ENCODE results near the gene TMEM207. TPM values are rescaled to one million over a fixed set of nuclear protein-coding genes. Genes with fewer than 3 reads are reported as not detected.

TMEM207 gene
- total RNA-seq (not detected), polyA plus RNA-seq (not detected)

DNA sequence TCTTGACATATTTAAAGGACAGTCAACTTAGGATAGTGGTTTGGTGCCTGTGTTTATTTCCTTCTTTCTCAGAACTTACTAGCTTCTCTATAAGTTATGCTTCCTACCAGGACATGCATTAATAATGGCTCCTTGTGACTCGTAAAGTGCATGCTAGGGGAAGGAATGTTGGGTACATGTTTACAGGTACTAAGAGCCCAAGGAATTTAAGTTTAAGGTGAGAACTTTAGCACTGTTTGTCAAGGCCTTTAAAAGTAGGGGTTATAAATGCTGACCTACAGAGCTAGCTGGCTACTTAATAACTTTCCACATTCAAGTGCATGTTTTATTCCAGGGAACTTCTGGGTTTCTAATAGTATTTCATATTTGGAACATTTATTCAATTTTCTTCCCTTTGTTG, at the start of gene TMEM207:
TMEM207 (minus strand) TSS at position 101 of the 400 bp plus-strand sequence; CDS start at position 9, 92 bp downstream.
- no peak for DNase-seq (ENCODE audit: extremely low spot score)
- Histone ChIP-seq H3K4me3 (ENCODE audit: low read depth, low read length) (no peak within 1 kb of the TSS), H3K27ac (ENCODE audit: low read depth) (no peak within 1 kb of the TSS), H3K36me3 (ENCODE audit: insufficient read depth) (no peaks in the 10 kb centered on the region), H3K4me1 (ENCODE audit: insufficient read depth) (no peaks in the 10 kb centered on the region)
- 67% methylated on average over 1 of the region's 1 CpG for WGBS

DNA sequence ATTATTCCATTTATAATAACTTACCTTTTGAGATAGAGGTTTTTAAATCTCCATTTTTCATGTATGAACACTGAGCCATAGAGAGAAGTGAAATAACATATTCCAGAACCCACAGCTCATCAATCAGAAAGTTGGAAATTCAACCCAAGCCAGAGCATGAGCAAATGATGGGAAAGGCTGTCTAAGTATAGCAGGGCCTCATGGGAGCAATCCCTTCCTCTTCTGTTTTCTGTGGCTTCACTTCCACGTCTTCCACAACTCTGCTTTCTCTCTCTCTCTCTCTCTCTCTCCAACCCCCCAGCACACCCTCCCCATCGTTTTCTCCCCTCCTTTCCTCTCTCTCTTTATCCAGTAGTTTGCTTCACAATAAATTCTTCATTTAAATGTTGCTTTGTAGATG, 49.4 kb upstream of the TMEM207 start:
- Histone ChIP-seq H3K4me3 (ENCODE audit: low read depth, low read length) (no peak overlapping the region), H3K27ac (ENCODE audit: low read depth) (no peak overlapping the region), H3K36me3 (ENCODE audit: insufficient read depth) (no peaks in the 10 kb centered on the region), H3K4me1 (ENCODE audit: insufficient read depth) (peaks cover 1% of the 10 kb centered on the region)
- 19% methylated on average over 2 of the region's 2 CpGs for WGBS
- no peak for DNase-seq (ENCODE audit: extremely low spot score)

DNA sequence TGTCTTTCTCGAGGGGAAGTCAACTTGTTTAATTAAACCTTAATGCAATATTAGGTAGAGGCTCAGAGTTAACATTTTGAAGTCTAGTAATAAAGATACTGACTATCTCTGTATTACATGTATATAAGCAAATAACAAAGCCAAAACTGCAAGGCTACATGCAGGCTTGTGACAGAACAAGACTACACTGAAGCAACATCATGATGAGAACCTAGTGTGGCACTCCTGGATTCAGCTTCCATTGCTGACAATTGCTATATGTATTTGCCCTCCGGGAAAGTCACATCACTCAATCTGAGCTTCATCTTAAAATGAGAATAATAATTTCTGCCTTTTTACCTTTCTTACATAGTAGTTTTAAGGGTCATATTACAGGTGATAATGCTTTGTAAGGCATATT, 48.6 kb upstream of the TMEM207 start:
- Histone ChIP-seq H3K4me3 (ENCODE audit: low read depth, low read length) (no peak overlapping the region), H3K36me3 (ENCODE audit: insufficient read depth) (no peaks in the 10 kb centered on the region), H3K27ac (ENCODE audit: low read depth) (no peak overlapping the region), H3K4me1 (ENCODE audit: insufficient read depth) (peaks cover 1% of the 10 kb centered on the region)
- no peak for DNase-seq (ENCODE audit: extremely low spot score)
- WGBS = 72% methylated on average over 2 of the region's 2 CpGs

DNA sequence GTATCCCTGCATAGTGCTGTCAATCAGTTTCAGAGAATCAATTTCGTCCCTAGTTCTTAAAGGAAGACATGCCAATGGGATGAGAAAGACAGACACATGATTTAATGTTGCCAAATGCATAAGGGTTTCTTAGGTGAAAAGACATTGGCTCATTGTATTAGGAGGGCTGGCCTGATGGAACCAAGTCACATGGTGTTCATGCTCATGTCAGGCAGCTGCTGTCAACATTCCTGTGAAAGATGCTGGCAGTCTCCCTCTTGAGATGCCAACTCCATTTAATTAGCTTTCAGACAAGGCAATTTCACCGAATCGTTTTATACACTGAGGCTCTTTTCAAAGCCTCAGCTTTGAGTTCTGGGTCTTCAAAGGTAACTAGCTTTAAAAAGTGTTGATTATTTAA, 48.1 kb upstream of the TMEM207 start:
- WGBS = 77% methylated on average over 3 of the region's 3 CpGs
- H3K4me1 ChIP-seq (ENCODE audit: insufficient read depth) = peaks cover 1% of the 10 kb centered on the region
- no peak for DNase-seq (ENCODE audit: extremely low spot score)
- no peak overlapping the region for H3K27ac ChIP-seq (ENCODE audit: low read depth)
- H3K4me3 ChIP-seq (ENCODE audit: low read depth, low read length) = no peak overlapping the region
- no peaks in the 10 kb centered on the region for H3K36me3 ChIP-seq (ENCODE audit: insufficient read depth)

GRCh38 chr3:190496859-190497258, 47.2 kb upstream of the TMEM207 start:
- H3K4me3 ChIP-seq (ENCODE audit: low read depth, low read length) = no peak overlapping the region
- H3K27ac ChIP-seq (ENCODE audit: low read depth) = no peak overlapping the region
- 20% methylated on average over 1 of the region's 1 CpG for whole genome bisulfite sequencing
- peaks cover 1% of the 10 kb centered on the region for H3K4me1 ChIP-seq (ENCODE audit: insufficient read depth)
- DNase-seq (ENCODE audit: extremely low spot score) = no peak
- H3K36me3 ChIP-seq (ENCODE audit: insufficient read depth) = no peaks in the 10 kb centered on the region

DNA sequence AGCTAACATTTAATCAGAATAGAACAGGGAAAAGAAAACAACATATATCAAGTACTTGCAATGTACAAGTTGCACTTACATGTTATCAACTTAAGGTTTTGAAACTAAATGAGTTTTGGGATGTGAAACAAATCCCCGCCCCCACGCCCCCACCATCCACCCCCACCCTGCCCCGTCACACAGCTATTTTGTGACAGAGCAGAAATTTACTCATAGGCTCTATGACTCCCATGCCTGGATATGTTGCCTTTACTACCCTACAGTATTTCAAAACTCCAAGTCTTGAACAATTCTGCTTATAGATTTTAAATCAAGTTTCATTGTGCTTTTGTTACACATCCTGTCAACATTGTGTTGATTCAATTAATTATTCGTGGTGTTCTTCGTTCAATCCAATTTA, 46.1 kb upstream of the TMEM207 start:
- Histone ChIP-seq H3K4me3 (ENCODE audit: low read depth, low read length) (no peak overlapping the region), H3K36me3 (ENCODE audit: insufficient read depth) (no peaks in the 10 kb centered on the region), H3K4me1 (ENCODE audit: insufficient read depth) (peaks cover 1% of the 10 kb centered on the region), H3K27ac (ENCODE audit: low read depth) (no peak overlapping the region)
- DNase-seq (ENCODE audit: extremely low spot score) = no peak
- WGBS = 80% methylated on average over 5 of the region's 5 CpGs

- Histone ChIP-seq H3K4me1 (ENCODE audit: insufficient read depth) (peaks cover 1% of the 10 kb centered on the region), H3K4me3 (ENCODE audit: low read depth, low read length) (no peak overlapping the region)
- DNase-seq (ENCODE audit: extremely low spot score) = no peak
Measured at GRCh38 chr3:190495354-190495753, 45.7 kb upstream of the TMEM207 start.

DNA sequence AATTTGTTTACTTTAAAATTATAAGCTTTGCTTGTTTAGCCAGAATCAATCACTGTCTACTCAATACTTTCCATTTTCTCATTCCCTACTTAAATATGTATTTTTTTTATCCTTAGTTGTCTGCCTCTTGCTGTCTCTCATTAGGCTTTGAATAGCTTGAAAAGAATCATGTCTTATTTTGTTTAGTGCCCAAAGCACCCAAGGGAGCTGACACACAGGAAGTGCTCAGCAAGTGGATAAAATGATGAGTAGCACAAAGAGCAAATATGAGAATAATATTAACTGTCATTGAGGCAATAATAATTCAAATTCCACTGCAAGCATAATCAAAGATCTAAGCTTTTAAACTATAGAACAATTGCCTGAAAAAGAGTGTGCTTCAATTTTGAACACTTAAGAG, 45.2 kb upstream of the TMEM207 start:
- Histone ChIP-seq H3K36me3 (ENCODE audit: insufficient read depth) (no peaks in the 10 kb centered on the region), H3K4me1 (ENCODE audit: insufficient read depth) (peaks cover 1% of the 10 kb centered on the region), H3K4me3 (ENCODE audit: low read depth, low read length) (no peak overlapping the region), H3K27ac (ENCODE audit: low read depth) (no peak overlapping the region)
- no peak for DNase-seq (ENCODE audit: extremely low spot score)

More at GRCh38 chr3:190495354-190495753, 45.7 kb upstream of the TMEM207 start:
- Histone ChIP-seq H3K36me3 (ENCODE audit: insufficient read depth) (no peaks in the 10 kb centered on the region), H3K27ac (ENCODE audit: low read depth) (no peak overlapping the region)

GRCh38 chr3:190492966-190493365, 43.3 kb upstream of the TMEM207 start:
- H3K36me3 ChIP-seq (ENCODE audit: insufficient read depth) = no peaks in the 10 kb centered on the region
- H3K4me3 ChIP-seq (ENCODE audit: low read depth, low read length) = no peak overlapping the region
- H3K27ac ChIP-seq (ENCODE audit: low read depth) = no peak overlapping the region
- DNase-seq (ENCODE audit: extremely low spot score) = no peak
- H3K4me1 ChIP-seq (ENCODE audit: insufficient read depth) = peaks cover 1% of the 10 kb centered on the region
- 65% methylated on average over 4 of the region's 4 CpGs for WGBS

DNA sequence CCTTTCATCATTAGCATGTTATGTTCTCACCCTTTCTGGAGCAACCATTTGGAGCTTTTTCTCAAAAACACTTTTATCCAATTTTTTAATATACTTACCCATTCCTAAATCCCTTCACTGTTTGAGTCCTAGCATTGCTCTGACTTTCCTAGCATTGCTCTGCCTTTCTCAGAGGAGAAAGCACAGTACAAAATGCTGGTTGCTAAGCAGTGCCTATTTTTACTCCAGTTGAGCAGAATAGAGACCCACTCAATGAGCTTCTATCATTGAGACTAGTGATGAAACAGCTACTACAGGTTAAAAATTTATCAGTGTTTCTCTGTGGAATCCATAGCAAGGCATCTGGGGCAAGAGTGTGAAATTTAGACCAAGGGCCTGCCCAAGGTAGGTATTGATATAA, 42.4 kb upstream of the TMEM207 start:
- Histone ChIP-seq H3K27ac (ENCODE audit: low read depth) (no peak overlapping the region), H3K36me3 (ENCODE audit: insufficient read depth) (no peaks in the 10 kb centered on the region), H3K4me3 (ENCODE audit: low read depth, low read length) (no peak overlapping the region), H3K4me1 (ENCODE audit: insufficient read depth) (peaks cover 1% of the 10 kb centered on the region)
- DNase-seq (ENCODE audit: extremely low spot score) = no peak

DNA sequence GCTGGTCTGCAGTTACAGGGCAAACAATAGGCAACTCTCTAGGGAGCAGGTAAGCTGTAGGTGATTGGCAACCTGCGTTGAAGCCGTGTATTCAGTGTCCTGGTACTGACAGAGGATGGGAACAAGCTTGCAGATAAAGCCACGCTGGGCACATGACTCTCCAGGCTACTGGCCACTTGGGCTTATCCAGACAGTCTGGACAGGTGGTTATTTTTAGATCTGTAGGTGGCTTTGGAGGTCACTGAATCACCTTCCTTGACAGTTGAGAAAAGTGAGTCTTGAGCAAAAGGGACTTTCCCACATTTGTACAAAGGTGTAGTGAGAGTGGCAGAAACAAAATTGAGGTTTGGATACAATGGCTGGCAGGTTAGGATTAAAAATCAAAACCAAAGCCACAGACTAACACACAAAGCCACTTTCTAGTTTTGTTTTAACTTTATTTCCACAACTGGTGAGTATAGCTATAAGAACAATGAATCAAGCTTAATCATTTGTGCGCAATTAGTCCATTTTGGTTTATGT, 41.9 kb upstream of the TMEM207 start:
- Histone ChIP-seq H3K4me3 (ENCODE audit: low read depth, low read length) (no peak overlapping the region), H3K4me1 (ENCODE audit: insufficient read depth) (peaks cover 1% of the 10 kb centered on the region), H3K36me3 (ENCODE audit: insufficient read depth) (no peaks in the 10 kb centered on the region), H3K27ac (ENCODE audit: low read depth) (no peak overlapping the region)
- WGBS = 77% methylated on average over 4 of the region's 4 CpGs
- DNase-seq (ENCODE audit: extremely low spot score) = no peak

DNA sequence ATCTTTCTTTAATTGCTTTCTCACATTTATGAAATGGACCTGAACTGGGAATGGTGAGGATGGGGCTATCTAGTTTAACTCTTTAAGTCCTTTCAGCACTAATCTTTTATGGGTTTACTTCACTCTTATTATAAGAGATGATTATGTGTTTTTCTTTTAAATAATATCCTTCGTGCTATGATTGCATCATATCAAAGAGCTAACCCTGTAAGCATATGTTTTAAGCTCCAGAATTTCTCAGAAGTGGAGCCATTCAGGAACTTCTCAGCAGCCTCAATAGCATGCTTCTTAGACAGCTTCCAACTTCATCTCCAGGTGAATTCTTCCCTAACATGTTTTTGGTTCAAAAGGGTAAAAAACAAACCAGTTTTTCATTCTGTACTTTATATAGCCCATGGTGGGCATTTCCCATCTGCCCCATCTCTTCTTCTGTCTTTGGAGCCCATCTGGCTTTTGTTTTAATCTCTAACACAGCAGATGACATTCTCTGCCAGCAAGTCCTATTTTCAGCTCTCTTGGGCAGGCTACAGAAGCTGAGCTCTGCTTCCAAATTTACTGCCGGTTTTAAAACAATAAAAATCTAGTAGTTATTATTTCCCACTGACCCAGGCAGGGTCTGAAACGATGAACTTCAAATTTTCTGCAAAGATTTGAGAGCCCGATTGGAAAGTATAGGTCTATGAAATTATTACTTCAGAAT, 37.4 kb upstream of the TMEM207 start:
- WGBS = 71% methylated on average over 4 of the region's 4 CpGs
- DNase-seq (ENCODE audit: extremely low spot score) = no peak
- no peak overlapping the region for H3K4me3 ChIP-seq (ENCODE audit: low read depth, low read length)
- H3K4me1 ChIP-seq (ENCODE audit: insufficient read depth) = no peaks in the 10 kb centered on the region
- no peak overlapping the region for H3K27ac ChIP-seq (ENCODE audit: low read depth)
- no peaks in the 10 kb centered on the region for H3K36me3 ChIP-seq (ENCODE audit: insufficient read depth)

DNA sequence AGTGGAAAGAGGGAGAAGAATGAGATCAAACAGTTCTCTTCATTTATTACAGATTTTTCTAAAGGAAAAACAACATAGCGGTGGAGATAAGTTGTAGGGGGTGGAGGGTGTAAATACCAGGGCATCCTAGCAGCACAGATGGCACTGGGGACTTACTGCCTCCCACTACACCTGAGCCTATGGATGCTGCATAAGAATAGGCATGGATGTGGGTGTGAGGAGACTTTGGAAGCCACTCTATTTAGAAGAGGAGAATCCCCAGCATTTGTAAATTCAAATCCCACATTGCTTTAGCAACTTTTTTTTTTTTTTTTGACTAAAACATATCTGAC, 36.8 kb upstream of the TMEM207 start:
- H3K4me3 ChIP-seq (ENCODE audit: low read depth, low read length) = no peak overlapping the region
- H3K27ac ChIP-seq (ENCODE audit: low read depth) = no peak overlapping the region
- 15% methylated on average over 1 of the region's 1 CpG for WGBS
- no peaks in the 10 kb centered on the region for H3K36me3 ChIP-seq (ENCODE audit: insufficient read depth)
- no peak for DNase-seq (ENCODE audit: extremely low spot score)
- H3K4me1 ChIP-seq (ENCODE audit: insufficient read depth) = no peaks in the 10 kb centered on the region

DNA sequence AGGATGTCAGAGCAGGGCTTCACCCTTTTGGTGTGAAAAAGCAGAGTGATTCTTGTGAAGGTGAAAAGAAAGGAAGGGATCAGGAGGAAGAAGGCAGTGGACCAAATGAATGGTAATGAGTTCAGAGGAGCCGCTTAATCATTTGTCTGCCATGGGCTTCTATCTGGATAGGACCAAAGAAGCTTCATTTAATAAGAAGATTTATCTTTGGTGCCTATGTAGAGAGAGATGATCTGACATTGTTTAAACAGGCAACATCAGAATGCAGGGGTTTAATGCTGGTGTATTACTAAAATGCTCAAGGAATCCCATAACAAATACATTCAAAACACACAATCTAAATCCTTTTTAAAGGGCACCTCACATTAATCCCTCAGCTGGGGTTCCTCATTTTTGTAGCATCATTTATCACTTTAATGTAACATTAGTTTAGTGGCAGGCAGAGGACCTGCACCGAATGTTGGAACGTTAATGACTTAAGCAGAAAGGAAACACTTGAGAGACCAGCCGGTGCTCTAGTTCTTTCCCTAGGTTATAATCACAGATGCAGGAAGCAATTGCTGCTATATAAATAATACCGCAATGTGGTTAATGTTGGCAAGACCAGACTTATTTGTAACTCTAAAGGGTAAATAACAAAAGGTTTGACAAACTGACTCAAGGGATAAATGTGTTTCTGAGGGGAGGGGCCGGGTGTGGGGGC, 36.3 kb upstream of the TMEM207 start:
- no peak for DNase-seq (ENCODE audit: extremely low spot score)
- Histone ChIP-seq H3K27ac (ENCODE audit: low read depth) (no peak overlapping the region), H3K4me3 (ENCODE audit: low read depth, low read length) (no peak overlapping the region), H3K36me3 (ENCODE audit: insufficient read depth) (no peaks in the 10 kb centered on the region), H3K4me1 (ENCODE audit: insufficient read depth) (no peaks in the 10 kb centered on the region)
- 19% methylated on average over 6 of the region's 6 CpGs for WGBS
